GM21717 (cell line): ENCODE results near the gene SLC28A1.

ENCODE experiments used
- ATAC-seq: cut with Tn5 transposase; IDR thresholded peaks from one replicate; pipeline ENCODE4 v1.9.1; 2021; ENCODE audit warnings: mild to moderate bottlenecking, moderate library complexity; ENCODE audit not compliant: unreplicated experiment

The SLC28A1 gene

DNA sequence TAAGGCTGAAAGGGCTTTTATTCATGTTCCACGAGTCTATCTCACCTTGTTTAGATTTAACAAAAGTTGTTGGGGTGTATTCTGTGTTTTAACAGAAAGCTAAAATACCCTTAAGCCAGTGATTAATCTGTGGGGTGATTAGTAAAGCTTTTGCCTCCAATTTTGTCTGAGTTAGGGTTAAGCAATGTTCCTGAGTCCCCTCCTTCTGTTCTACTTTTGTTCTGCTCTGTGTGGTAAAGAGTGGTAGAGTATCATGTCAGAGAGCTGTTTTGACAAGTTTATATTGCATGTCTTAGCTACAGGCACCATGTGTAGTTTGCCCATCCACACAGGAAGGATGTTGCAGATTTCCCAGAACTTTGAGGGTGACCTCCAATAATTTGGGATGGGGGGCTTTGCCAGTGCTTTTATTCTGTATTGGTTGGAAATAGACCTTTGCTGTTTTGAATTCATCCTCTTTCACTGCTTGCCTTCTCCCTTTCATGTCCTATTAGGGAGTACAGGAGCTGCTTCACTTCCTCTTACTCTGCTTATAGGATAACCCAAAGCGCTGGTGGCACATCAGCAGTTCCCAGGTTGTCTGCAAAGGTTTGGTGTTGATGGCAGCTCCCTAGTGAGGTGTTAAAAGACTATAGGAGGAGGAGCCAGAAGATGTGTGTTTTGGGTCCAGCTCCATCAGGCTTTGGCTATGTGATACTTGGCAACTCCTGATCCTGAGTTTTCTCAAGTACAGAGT lies 104.6 kb downstream of the SLC28A1 start:
- no peak for ATAC-seq

DNA sequence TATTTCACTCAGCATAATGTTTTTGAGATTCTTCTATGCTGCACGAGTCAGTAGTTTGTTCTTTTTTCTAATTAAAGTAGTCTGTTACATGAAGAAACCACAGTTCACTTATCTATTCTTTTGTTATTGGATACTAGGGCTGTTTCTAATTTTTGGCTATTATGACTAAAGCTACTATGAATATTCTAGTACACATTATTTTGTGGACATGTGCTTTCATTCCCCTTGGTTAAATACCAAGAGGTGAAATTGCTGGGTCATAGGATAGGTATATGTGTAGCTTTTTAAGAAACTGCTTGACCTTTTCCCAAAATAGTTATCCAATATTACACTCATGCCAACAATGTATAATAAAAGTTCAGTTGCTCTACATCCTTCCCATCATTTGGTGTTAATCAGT lies 106.0 kb downstream of the SLC28A1 start:
- no peak for ATAC-seq

DNA sequence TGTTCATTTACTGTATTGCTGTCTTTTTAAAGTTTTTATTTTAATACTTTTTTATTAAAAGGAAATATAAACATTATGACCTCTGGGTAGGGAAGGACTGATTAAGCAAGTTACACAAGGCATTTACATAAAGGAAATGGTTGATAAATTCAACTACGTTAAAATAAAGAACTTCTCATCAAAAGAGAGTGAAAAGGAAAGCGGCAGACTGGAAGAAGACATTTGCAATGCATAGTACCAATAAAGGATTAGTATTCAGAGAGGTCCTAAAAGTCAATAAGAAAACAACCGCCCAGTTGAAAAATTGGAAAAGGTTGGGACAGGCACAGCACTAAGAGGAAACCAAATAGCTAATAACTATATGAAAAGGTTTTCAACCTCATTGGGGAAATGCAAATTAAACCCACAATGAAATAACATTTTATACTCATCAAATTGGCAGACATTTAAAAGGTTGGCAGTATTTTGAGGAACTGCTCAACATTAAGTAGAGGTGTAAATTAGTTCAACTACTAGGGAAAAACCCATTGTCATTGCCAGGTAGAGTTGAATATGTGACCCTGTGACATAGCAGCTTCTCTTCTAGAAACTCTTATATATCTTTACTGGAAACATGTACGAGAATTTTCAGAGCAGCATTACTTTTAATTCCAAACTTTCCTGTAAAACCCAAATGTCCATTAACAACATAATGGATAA lies 106.7 kb downstream of the SLC28A1 start:
- ATAC-seq: no peak

DNA sequence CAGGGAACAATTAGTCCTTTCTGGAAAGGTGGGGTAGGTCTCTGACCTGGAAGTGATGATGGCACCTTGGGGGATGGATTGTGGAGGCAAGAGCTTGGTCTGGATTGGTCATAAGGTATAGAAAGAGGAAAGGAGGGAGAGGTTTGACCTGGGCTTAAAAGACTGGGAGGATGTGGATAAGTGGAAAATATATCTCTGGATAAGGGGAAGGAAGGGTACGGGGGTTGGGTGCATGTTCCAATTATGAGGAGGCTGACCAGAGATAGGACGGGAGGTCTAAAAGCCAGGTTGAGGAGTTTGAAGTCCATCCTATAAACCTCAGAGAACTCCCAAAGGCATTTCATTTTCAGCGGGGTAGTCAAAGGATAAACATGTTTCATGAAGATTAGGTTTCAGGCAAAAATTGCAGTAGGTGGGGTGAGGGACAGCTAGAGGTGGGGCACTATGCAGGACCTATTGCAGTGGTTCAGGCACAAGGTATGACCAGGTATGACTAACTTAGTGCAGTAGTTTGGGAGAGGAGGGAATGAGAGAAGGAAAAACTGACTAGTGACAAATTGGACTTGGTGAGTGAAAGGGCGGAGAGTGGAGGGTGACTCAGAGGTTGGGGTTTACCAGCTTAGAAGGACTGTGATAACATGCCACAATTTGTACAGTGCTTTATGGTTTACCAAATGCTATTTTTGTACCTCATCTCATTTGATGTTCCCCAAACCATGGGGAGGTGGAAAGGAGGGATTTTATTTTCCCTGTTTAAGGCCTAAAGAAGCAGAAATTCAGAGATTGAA lies 107.9 kb downstream of the SLC28A1 start:
- no peak for ATAC-seq
